Bronchus fibroblast of lung (primary cell): ENCODE data around the gene TK2. TPM values are rescaled to one million over a fixed set of nuclear protein-coding genes. Genes with fewer than 3 reads are reported as not detected.

Source experiments
- total RNA-seq: library from RNA; depleted of rRNA; stranded (reverse); fragments of >200 nt; gene quantifications from 2 replicates; pipeline ENCODE4 v1.2.3, GENCODE V29; 2015

Gene TK2
- total RNA-seq = 14.9 and 17.5 TPM in 2 replicates

DNA sequence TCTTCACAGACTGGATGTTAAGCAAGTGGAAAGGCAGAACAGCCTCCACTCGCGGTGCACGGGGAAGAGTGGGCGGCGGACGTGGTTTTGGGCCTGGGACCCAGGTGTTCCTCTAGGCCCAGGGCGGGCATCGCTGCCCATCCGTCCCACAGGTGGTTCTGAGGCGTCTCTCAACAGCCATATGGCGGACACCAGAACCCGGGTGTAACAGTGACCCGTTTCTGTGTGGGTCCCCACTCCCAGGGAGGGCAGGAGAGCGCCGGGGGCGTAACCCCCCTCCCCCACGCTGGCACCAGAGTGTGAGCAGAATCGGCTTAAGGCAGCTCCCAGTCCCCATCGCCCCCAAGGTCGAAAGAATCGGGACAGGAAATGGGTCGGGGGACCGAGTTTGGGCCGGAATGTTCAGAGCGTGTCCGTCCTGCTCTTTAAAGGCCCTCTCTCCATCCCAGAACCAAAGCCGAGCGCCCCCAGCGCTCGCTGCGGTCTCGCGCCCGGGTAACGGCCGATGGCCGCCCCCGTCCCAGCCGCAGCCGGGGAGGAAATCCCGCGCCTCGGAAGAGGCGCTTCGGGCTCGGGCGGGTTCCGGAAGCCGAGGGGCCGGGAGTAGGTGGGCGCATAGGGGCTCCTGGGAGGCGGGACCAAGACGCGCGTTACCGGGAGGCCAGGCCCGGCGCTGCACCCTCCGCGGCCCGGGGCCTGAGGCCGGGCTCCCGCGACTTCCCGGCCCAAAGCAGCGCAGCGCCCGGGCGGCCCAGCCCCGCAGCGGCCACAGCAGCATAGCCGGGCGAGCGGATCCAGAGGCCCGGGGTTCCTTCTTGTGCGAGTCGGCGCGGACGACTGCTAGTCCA lies at the start of gene TK2:
TSS of gene TK2 (minus strand) at position 839 of the 848 bp plus-strand sequence. CDS start at position 778, 61 bp downstream.

DNA sequence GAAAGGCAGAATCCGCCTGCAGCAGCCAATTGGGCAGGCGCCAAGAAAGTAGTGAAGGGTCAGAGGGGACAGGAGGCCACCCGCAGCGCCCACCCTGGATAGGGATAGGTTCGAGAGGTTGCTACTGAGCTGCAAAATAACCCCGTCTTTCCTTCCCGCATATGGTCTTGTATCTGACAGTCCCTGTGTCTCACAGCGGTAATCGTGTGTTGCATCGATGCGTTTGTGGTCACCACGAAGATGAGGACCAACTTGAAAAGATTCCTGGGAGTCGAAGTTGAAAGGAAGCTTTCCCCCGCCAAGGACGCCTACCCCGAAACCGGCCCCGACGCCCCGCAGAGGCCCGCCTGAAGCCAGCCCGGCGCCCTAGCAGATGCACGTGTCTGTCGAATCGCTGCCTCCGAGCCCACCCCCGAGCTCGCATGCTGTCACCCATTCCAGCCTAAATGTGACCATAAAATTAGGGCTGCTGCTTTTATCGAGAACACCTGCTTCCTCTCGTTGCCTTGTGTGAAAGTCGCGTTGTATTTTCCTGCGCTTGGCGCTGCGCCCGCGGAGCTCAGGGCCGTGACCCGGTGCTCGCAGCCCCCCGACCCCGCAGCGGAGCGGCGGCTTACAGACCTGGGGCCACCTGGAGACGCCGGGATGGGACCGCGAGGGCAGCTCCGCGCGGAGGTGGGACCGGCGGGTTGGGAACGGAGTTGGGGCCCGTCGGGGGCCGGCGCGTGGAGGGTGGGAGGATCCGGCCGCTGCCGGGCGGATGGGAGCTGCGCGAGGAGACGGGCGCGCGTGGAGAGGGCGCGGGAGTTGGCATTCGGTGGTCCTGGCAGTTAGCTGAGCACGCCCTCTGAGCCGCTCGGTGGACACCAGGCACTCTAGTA lies 29.0 kb upstream of the TK2 start, which contains the start of gene CMTM2:
TSS of gene CMTM2 (plus strand) at position 813 of the 881 bp plus-strand sequence. CDS start 145 bp downstream, outside the sequence.

DNA sequence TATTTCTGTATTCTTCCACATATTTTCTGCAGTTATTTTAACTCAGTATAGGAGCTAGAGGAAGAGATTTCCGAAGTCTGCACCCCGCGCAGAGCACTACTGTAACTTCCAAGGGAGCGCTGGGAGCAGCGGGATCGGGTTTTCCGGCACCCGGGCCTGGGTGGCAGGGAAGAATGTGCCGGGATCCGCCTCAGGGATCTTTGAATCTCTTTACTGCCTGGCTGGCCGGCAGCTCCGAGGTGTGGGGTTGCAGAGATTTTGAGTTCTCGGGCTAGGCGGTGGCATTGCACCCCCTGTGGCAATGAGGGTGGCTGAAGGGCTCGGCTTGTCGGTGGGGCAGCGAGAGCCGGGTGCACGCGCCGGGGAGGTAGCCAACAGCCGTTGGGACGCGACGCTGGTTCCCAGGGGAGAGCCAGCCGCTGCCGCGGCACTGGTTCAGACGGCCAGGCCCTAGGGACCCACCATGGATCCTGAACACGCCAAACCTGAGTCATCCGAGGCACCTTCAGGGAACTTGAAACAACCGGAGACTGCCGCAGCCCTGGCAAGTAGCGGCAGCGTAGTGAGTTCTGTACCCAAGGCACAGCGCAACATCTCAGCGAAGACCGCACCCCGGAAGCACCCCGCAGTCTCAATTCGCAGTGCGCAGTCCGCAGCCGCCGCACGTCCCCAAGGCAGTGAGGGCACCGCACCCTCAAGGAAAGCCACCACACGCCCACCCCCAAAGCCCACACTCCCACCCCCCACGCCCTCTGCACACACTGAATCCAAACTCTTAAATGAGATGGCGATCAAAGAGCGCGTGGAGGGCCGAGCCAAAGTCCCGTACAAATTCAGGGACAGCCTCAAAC lies 16.4 kb upstream of the TK2 start, which contains the start of gene CMTM1:
TSS of gene CMTM1 (plus strand) at position 389 of the 851 bp plus-strand sequence. CDS start at position 464, 75 bp downstream.

DNA sequence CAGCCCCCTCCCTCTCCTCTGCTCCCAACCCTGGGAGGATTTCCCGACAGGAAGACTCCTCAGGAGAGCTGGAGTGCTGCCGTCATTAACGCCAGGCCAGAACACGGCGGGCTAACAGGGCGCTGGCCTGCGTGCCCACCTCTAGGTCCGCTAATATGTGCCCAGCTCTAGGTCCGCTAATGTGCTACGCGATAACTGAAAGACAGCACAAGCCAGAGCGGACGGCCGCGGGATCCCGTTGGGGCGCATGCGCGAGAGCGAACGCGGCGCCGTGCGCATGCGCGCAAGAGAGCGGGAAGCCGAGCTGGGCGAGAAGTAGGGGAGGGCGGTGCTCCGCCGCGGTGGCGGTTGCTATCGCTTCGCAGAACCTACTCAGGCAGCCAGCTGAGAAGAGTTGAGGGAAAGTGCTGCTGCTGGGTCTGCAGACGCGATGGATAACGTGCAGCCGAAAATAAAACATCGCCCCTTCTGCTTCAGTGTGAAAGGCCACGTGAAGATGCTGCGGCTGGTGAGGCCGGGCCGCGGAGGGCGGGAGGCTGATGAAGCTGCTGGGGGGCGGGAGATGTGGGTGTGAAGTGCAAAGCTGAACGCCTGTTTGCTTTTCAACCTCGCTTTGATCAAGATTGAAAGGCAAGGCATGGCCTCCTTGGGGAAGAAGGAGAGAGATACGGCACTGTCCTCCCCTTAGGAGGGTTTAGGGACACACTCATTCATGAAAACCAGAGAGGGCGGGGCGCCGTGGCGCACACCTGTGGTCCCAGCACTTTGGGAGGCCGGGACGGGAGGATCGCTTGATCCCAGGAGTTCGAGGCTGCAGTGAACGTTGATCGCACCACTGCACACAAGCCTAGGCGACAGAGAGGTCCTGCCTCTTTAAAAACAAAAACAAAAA lies 2.6 kb upstream of the TK2 start, which contains the start of gene CKLF:
TSS of gene CKLF (plus strand) at position 291 of the 892 bp plus-strand sequence. CDS start at position 431, 140 bp downstream.

Other genes starting within 250 kb of the TK2 start
- not detected in 2 replicates for gene CDH5, start 183.4 kb downstream of the TK2 start, total RNA-seq
- not detected in 2 replicates for gene BEAN1, start 122.8 kb downstream of the TK2 start, total RNA-seq
- 85.7 and 90.1 TPM in 2 replicates for gene CKLF, start 2.5 kb upstream of the TK2 start, total RNA-seq
- gene CMTM1, start 16.3 kb upstream of the TK2 start, total RNA-seq = 0.59 and 1.0 TPM in 2 replicates
- not detected in 2 replicates for gene CMTM2, start 29.3 kb upstream of the TK2 start, total RNA-seq
- gene CMTM3, start 54.6 kb upstream of the TK2 start, total RNA-seq = 25.1 and 30.8 TPM in 2 replicates
- 5.6 and 7.2 TPM in 2 replicates for gene CMTM4, start 146.6 kb upstream of the TK2 start, total RNA-seq
- gene DYNC1LI2, start 201.5 kb upstream of the TK2 start, total RNA-seq = 40.9 and 52.9 TPM in 2 replicates